Smooth muscle cell (in vitro differentiated cells): Measurements from ENCODE around the gene DGKB. TPM values are rescaled to one million over a fixed set of nuclear protein-coding genes. Genes with fewer than 3 reads are reported as not detected.

Experiments
- DNase-seq: peaks from one replicate; lab custom pipeline; 2025; ENCODE audit not compliant: unreplicated experiment; lab: John Stamatoyannopoulos, UW
- H2AFZ ChIP-seq: fragments of 200-600 bp; sonication (generic); 2 replicates; pipeline ENCODE4 v1.6.0; 2016; ENCODE audit warnings: antibody characterized with exemption, low read depth, mild to moderate bottlenecking
- H3F3A ChIP-seq: fragments of 200-600 bp; sonication (generic); 2 replicates; pipeline ENCODE4 v1.6.0; 2017; ENCODE audit warnings: antibody characterized with exemption, low read depth
- H3K27ac ChIP-seq: fragments of 200-600 bp; sonication (generic); 2 replicates; pipeline ENCODE4 v1.5.1; 2016; ENCODE audit warnings: low read depth, mild to moderate bottlenecking
- H3K27me3 ChIP-seq: fragments of 200-600 bp; sonication (generic); 2 replicates; pipeline ENCODE4 v1.6.1; 2016; ENCODE audit warnings: low read depth, mild to moderate bottlenecking
- H3K36me3 ChIP-seq: fragments of 200-600 bp; sonication (generic); 2 replicates; pipeline ENCODE4 v1.5.1; 2016; ENCODE audit warnings: low read depth
- H3K4me1 ChIP-seq: fragments of 200-600 bp; sonication (generic); 2 replicates; pipeline ENCODE4 v1.5.1; 2016; ENCODE audit warnings: low read depth
- H3K4me2 ChIP-seq: fragments of 200-600 bp; sonication (generic); 2 replicates; pipeline ENCODE4 v1.6.0; 2016; ENCODE audit warnings: mild to moderate bottlenecking
- H3K4me3 ChIP-seq: fragments of 200-600 bp; sonication (generic); 2 replicates; pipeline ENCODE4 v1.5.1; 2016; ENCODE audit warnings: mild to moderate bottlenecking
- H3K79me2 ChIP-seq: fragments of 200-600 bp; sonication (generic); 2 replicates; pipeline ENCODE4 v1.6.0; 2016; ENCODE audit warnings: low read depth, mild to moderate bottlenecking
- H3K9ac ChIP-seq: fragments of 200-600 bp; sonication (generic); 2 replicates; pipeline ENCODE4 v1.6.0; 2016; ENCODE audit warnings: low read depth
- H3K9me3 ChIP-seq: fragments of 200-600 bp; sonication (generic); replicated peaks from 2 replicates; pipeline ENCODE4 v1.5.1; 2016; ENCODE audit warnings: low read depth
- H4K20me1 ChIP-seq: fragments of 200-600 bp; sonication (generic); 2 replicates; pipeline ENCODE4 v1.6.0; 2016; ENCODE audit warnings: low read depth
- WGBS: methylation state at CpG from one replicate; pipeline ENCODE4 v1.1.7; 2016; ENCODE audit warnings: low lambda C conversion rate; 5-methylcytosine and 5-hydroxymethylcytosine counted together
- polyA plus RNA-seq: library from polyadenylated mRNA; unstranded; fragments of >200 nt; fragmentation: Nextera tagmentation; extraction: Ambion mirVana; gene quantifications from 2 replicates; pipeline ENCODE4 v1.2.1, GENCODE V29; 2016
- total RNA-seq: library from RNA; depleted of rRNA; stranded (reverse); fragments of >200 nt; gene quantifications from 2 replicates; pipeline ENCODE4 v1.2.3, GENCODE V29; 2014
- TF ChIP-seq, protein P1 (sequence below): fragments of 200-600 bp; sonication (generic); IDR thresholded peaks from 2 replicates; pipeline ENCODE4 v1.5.1; 2017; ENCODE audit warnings: borderline replicate concordance, mild to moderate bottlenecking, antibody characterized with exemption; ENCODE audit not compliant: insufficient read depth, poor library complexity, severe bottlenecking

DGKB gene
- total and polyA plus RNA-seq, 2 experiments from 2014 or later, result not detected

DNA sequence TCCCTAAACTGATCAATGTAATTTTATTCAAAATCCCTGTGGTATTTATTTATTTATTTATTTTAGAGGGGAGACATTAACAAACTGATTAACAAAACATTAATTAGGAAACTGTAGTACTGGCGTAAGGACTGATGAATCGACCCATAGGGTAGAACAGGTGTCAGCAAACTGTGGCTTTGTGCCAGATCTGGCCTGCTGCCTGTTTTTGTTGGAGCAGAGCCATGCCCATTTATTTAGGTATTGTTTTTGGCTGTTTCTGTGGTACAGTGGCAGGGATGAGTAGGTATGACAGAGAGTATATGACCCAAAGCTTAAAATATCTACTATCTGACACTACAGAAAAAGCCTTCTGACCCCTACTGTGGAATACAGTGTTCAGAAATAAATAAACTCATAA is 580.6 kb downstream of the DGKB start:
- no peak overlapping the region for H3K27ac ChIP-seq
- no peaks in the 10 kb centered on the region for H3K36me3 ChIP-seq
- no peaks in the 10 kb centered on the region for H3K79me2 ChIP-seq
- H4K20me1 ChIP-seq, result no peaks in the 10 kb centered on the region
- no peak for DNase-seq
- WGBS, result 91% methylated on average over 2 of the region's 2 CpGs
- H3K4me2 ChIP-seq, result no peak overlapping the region
- H3K9me3 ChIP-seq, result no peaks in the 10 kb centered on the region
- no peaks in the 10 kb centered on the region for H3K27me3 ChIP-seq
- H2AFZ ChIP-seq, result no peak overlapping the region
- H3K9ac ChIP-seq, result no peak overlapping the region
- no peaks in the 10 kb centered on the region for H3K4me1 ChIP-seq
- no peak overlapping the region for H3K4me3 ChIP-seq
- no peaks in the 10 kb centered on the region for H3F3A ChIP-seq
- TF ChIP-seq, protein P1, sequence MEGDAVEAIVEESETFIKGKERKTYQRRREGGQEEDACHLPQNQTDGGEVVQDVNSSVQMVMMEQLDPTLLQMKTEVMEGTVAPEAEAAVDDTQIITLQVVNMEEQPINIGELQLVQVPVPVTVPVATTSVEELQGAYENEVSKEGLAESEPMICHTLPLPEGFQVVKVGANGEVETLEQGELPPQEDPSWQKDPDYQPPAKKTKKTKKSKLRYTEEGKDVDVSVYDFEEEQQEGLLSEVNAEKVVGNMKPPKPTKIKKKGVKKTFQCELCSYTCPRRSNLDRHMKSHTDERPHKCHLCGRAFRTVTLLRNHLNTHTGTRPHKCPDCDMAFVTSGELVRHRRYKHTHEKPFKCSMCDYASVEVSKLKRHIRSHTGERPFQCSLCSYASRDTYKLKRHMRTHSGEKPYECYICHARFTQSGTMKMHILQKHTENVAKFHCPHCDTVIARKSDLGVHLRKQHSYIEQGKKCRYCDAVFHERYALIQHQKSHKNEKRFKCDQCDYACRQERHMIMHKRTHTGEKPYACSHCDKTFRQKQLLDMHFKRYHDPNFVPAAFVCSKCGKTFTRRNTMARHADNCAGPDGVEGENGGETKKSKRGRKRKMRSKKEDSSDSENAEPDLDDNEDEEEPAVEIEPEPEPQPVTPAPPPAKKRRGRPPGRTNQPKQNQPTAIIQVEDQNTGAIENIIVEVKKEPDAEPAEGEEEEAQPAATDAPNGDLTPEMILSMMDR, result no peak

DNA sequence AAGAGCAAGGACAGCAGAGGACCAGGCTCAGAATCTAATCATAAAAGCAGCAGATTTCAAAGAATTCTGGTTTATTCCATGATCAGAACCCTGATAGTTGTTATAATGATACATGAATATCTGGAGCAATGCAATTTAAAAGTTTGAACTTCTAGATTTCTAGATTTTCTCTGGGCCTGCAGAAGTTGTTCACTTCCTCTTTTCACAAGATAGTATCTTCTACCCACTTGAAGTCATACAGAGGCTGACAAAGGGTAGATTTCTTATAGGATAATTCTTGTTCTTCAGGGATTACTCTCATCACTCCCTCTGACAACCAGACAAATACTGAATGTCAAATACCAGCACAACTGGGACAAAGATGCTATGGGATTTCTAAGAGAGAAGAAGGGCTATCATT is 593.1 kb downstream of the DGKB start:
- H3K36me3 ChIP-seq, result no peaks in the 10 kb centered on the region
- no peaks in the 10 kb centered on the region for H3K27me3 ChIP-seq
- H4K20me1 ChIP-seq, result no peaks in the 10 kb centered on the region
- H2AFZ ChIP-seq, result no peak overlapping the region
- TF ChIP-seq, protein P1, result no peak
- H3K9me3 ChIP-seq, result no peaks in the 10 kb centered on the region
- DNase-seq, result no peak
- no peak overlapping the region for H3K9ac ChIP-seq
- no peaks in the 10 kb centered on the region for H3F3A ChIP-seq
- no peaks in the 10 kb centered on the region for H3K79me2 ChIP-seq
- H3K4me2 ChIP-seq, result no peak overlapping the region
- no peak overlapping the region for H3K4me3 ChIP-seq
- H3K27ac ChIP-seq, result no peak overlapping the region
- peaks cover 15% of the 10 kb centered on the region for H3K4me1 ChIP-seq

GRCh38 chr7:14305233-14305866 is 597.2 kb downstream of the DGKB start:
- no peak overlapping the region for H3K4me3 ChIP-seq
- no peaks in the 10 kb centered on the region for H3K9me3 ChIP-seq
- no peaks in the 10 kb centered on the region for H3F3A ChIP-seq
- no peak overlapping the region for H3K9ac ChIP-seq
- H3K27me3 ChIP-seq, result no peaks in the 10 kb centered on the region
- no peaks in the 10 kb centered on the region for H3K36me3 ChIP-seq
- no peak overlapping the region for H3K4me2 ChIP-seq
- DNase-seq, result no peak
- no peaks in the 10 kb centered on the region for H3K79me2 ChIP-seq
- H3K4me1 ChIP-seq, result peaks cover 15% of the 10 kb centered on the region
- TF ChIP-seq, protein P1, result peak; percentile 12
- no peak overlapping the region for H2AFZ ChIP-seq
- no peak overlapping the region for H3K27ac ChIP-seq
- WGBS, result 86% methylated on average over 4 of the region's 4 CpGs
- no peaks in the 10 kb centered on the region for H4K20me1 ChIP-seq

DNA sequence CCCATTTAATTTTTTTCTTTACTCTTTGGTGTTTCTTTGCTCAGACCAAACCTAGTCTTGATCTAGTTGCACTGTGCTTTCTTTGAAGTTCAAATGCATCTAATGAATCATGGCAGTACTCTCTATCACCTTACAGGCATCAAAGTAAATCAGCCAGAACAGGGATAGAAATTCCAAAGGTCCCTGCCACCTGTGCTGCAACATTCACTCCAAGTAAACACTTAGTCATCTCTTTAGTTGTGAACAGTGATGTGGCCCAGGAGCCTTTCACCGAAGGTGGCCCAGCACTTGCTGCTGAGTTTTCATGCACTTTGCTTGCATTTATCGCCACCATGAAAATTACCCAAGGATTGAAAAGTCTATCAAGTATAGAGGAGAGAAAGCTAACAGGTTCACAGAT is 599.0 kb downstream of the DGKB start:
- Histone ChIP-seq H3F3A (no peaks in the 10 kb centered on the region), H3K4me2 (no peak overlapping the region), H3K27ac (no peak overlapping the region), H3K27me3 (no peaks in the 10 kb centered on the region), H3K36me3 (no peaks in the 10 kb centered on the region), H3K4me3 (no peak overlapping the region), H2AFZ (no peak overlapping the region), H3K9ac (no peak overlapping the region), H3K9me3 (no peaks in the 10 kb centered on the region), H3K79me2 (no peaks in the 10 kb centered on the region), H4K20me1 (no peaks in the 10 kb centered on the region), H3K4me1 (peaks cover 8% of the 10 kb centered on the region)
- DNase-seq, result no peak
- TF ChIP-seq, protein P1, result no peak
- WGBS, result 84% methylated on average over 2 of the region's 2 CpGs
